Keratinocyte (primary cell): ENCODE data around the gene PAN3. TPM values are rescaled to one million over a fixed set of nuclear protein-coding genes. Genes with fewer than 3 reads are reported as not detected.

Experiments
- DNase-seq: peaks from one replicate; pipeline ENCODE4 v3.0.0-alpha.2; 2011; ENCODE audit warnings: low read depth, missing footprints, low spot score
- FAIRE-seq: peaks from 2 replicates; lab custom pipeline; 2011; peaks lifted over from hg19 to GRCh38; lab: Jason Lieb, UNC
- H2AFZ ChIP-seq: 2 replicates; pipeline ENCODE4 v1.6.0; 2012; ENCODE audit warnings: low read length, control low read depth, inconsistent platforms; ENCODE audit not compliant: control insufficient read depth
- H3K27ac ChIP-seq: 2 replicates; pipeline ENCODE4 v1.5.1; 2011; ENCODE audit warnings: low read length; ENCODE audit not compliant: control insufficient read depth, insufficient read depth
- H3K27me3 ChIP-seq: 3 replicates; pipeline ENCODE4 v1.6.0; 2011; ENCODE audit warnings: low read length; ENCODE audit not compliant: control insufficient read depth, insufficient read depth; ENCODE audit errors: extremely low read depth
- H3K36me3 ChIP-seq, 2 experiments: 2 replicates in 1 of 2; 3 replicates in 1 of 2; pipeline ENCODE4 v1.5.1; 2011; ENCODE audit warnings: low read length in 2 of 2, mild to moderate bottlenecking in 1 of 2; ENCODE audit not compliant: control insufficient read depth in 2 of 2, insufficient read depth in 2 of 2; ENCODE audit errors: extremely low read depth in 1 of 2
- H3K4me1 ChIP-seq: 3 replicates; pipeline ENCODE4 v1.5.1; 2011; ENCODE audit warnings: low read length; ENCODE audit not compliant: control insufficient read depth, insufficient read depth; ENCODE audit errors: extremely low read depth
- H3K4me2 ChIP-seq: 3 replicates; pipeline ENCODE4 v1.6.0; 2011; ENCODE audit warnings: low read depth, low read length; ENCODE audit not compliant: control insufficient read depth, insufficient read depth; ENCODE audit errors: extremely low read depth
- H3K4me3 ChIP-seq, 3 experiments: fragments of 200-600 bp in 1 of 3; sonication (generic) in 1 of 3; 2 replicates in 2 of 3; 3 replicates in 1 of 3; pipeline ENCODE4 v1.5.1; 2011 to 2016; ENCODE audit warnings: low read length in 3 of 3, mild to moderate bottlenecking in 3 of 3, control low read depth in 2 of 3, inconsistent platforms in 1 of 3, low read depth in 1 of 3, mixed read lengths in 1 of 3, mixed run types in 1 of 3, moderate library complexity in 1 of 3; ENCODE audit not compliant: control insufficient read depth in 2 of 3, insufficient read depth in 2 of 3; ENCODE audit errors: extremely low read depth in 1 of 3
- H3K79me2 ChIP-seq: 2 replicates; pipeline ENCODE4 v1.6.0; 2012; ENCODE audit warnings: low read length; ENCODE audit not compliant: control insufficient read depth, insufficient read depth
- H3K9ac ChIP-seq: 3 replicates; pipeline ENCODE4 v1.6.0; 2011; ENCODE audit warnings: low read length; ENCODE audit not compliant: control insufficient read depth, insufficient read depth; ENCODE audit errors: extremely low read depth
- H3K9me1 ChIP-seq: 3 replicates; pipeline ENCODE4 v1.6.0; 2011; ENCODE audit warnings: low read length; ENCODE audit not compliant: control insufficient read depth, insufficient read depth; ENCODE audit errors: extremely low read depth
- H3K9me3 ChIP-seq: 2 replicates; pipeline ENCODE4 v1.5.1; 2012; ENCODE audit warnings: low read depth, low read length; ENCODE audit not compliant: control insufficient read depth
- H4K20me1 ChIP-seq: 3 replicates; pipeline ENCODE4 v1.6.0; 2011; ENCODE audit warnings: low read length; ENCODE audit not compliant: control insufficient read depth, insufficient read depth; ENCODE audit errors: extremely low read depth
- CTCF ChIP-seq, 3 experiments: IDR thresholded peaks in 1 of 3; conservative IDR thresholded peaks in 1 of 3; optimal IDR thresholded peaks in 1 of 3; 2 replicates in 2 of 3; 3 replicates in 1 of 3; pipeline versions ENCODE3 to v1.5.1; 2011; ENCODE audit warnings: low read length in 3 of 3, mild to moderate bottlenecking in 3 of 3, moderate library complexity in 2 of 3, control low read depth in 1 of 3, inconsistent platforms in 1 of 3; ENCODE audit not compliant: insufficient read depth in 2 of 3; ENCODE audit errors: extremely low read depth in 1 of 3
- EZH2 ChIP-seq: IDR thresholded peaks from one replicate; pipeline ENCODE4 v1.6.1; 2012; ENCODE audit warnings: inconsistent platforms, mild to moderate bottlenecking, low read length, moderate library complexity
- dilution Hi-C: fragments of 300-500 bp; cut with MboI; formaldehyde crosslinking; loops from one replicate; pipeline ENCODE4 v1.7.0; 2020; ENCODE audit warnings: low sequenced_read_pairs; ENCODE audit not compliant: extremely low pct_ligation_motif_present
- polyA plus RNA-seq, 5 experiments: library from polyadenylated mRNA; depleted of rRNA in 3 of 5; stranded (reverse) in 3 of 5; stranded (forward) in 1 of 5; unstranded in 1 of 5; fragments of >200 nt; gene quantifications; 1 replicate in 1 of 5; 2 replicates in 3 of 5; 3 replicates in 1 of 5; pipeline versions ENCODE4 v1.2.1 to v1.2.3, GENCODE V29; 2011 to 2012; ENCODE audit warnings: missing spikeins in 2 of 5, low read depth in 1 of 5, low replicate concordance in 1 of 5

PAN3 gene
- polyA plus RNA-seq, 1 donor (not counting 4 experiments of a cell fraction or from before 2014, with no cell fraction given), result 16.8 TPM

- no peak for FAIRE-seq
- H4K20me1 ChIP-seq, result no peaks in the 10 kb centered on the region
- no peak overlapping the region for H3K4me2 ChIP-seq
- no peaks in the 10 kb centered on the region for H3K9me1 ChIP-seq
- no peak overlapping the region for H3K9ac ChIP-seq
- H3K27ac ChIP-seq, result no peak overlapping the region
- no peak overlapping the region for H3K4me3 ChIP-seq
- DNase-seq, result no peak
- no peaks in the 10 kb centered on the region for H3K36me3 ChIP-seq
- H2AFZ ChIP-seq, result no peak overlapping the region
- H3K27me3 ChIP-seq, result no peaks in the 10 kb centered on the region
- H3K4me1 ChIP-seq, result no peaks in the 10 kb centered on the region
- no peaks in the 10 kb centered on the region for H3K79me2 ChIP-seq
- no peak for TF ChIP-seq CTCF (optimal IDR thresholded peaks at IDR 0.05 in 1 of 3, IDR thresholded peaks at IDR 0.05 in 1 of 3, conservative IDR thresholded peaks at IDR 0.05 in 1 of 3; ENCODE audit: extremely low read depth in 1 of 3, insufficient read depth in 2 of 3, low read length in 3 of 3)
- no peak for TF ChIP-seq EZH2
- dilution Hi-C loops, result no loop called here
- H3K9me3 ChIP-seq, result no peaks in the 10 kb centered on the region
These were observed 81.2 kb downstream of the PAN3 start for GRCh38 chr13:28219408-28220099.

- TF ChIP-seq EZH2, result no peak
- no peak for TF ChIP-seq CTCF (optimal IDR thresholded peaks at IDR 0.05 in 1 of 3, IDR thresholded peaks at IDR 0.05 in 1 of 3, conservative IDR thresholded peaks at IDR 0.05 in 1 of 3; ENCODE audit: extremely low read depth in 1 of 3, insufficient read depth in 2 of 3, low read length in 3 of 3)
- Histone ChIP-seq H3K9me3 (no peaks in the 10 kb centered on the region), H3K79me2 (no peaks in the 10 kb centered on the region), H3K4me2 (no peak overlapping the region), H3K9ac (no peak overlapping the region), H4K20me1 (no peaks in the 10 kb centered on the region), H3K36me3 (no peaks in the 10 kb centered on the region), H3K9me1 (no peaks in the 10 kb centered on the region), H3K4me1 (no peaks in the 10 kb centered on the region), H2AFZ (no peak overlapping the region), H3K27ac (no peak overlapping the region), H3K4me3 (no peak overlapping the region), H3K27me3 (no peaks in the 10 kb centered on the region)
- DNase-seq (no peak), FAIRE-seq (no peak)
- dilution Hi-C loops, result no loop called here
These were observed 81.8 kb downstream of the PAN3 start for GRCh38 chr13:28220166-28220565.
